ENCODE data around the gene MBTPS2. TPM values are rescaled to one million over a fixed set of nuclear protein-coding genes. Genes with fewer than 3 reads are reported as not detected.

Gene MBTPS2
- 12.8 and 13.1 TPM in 2 replicates for total RNA-seq

DNA sequence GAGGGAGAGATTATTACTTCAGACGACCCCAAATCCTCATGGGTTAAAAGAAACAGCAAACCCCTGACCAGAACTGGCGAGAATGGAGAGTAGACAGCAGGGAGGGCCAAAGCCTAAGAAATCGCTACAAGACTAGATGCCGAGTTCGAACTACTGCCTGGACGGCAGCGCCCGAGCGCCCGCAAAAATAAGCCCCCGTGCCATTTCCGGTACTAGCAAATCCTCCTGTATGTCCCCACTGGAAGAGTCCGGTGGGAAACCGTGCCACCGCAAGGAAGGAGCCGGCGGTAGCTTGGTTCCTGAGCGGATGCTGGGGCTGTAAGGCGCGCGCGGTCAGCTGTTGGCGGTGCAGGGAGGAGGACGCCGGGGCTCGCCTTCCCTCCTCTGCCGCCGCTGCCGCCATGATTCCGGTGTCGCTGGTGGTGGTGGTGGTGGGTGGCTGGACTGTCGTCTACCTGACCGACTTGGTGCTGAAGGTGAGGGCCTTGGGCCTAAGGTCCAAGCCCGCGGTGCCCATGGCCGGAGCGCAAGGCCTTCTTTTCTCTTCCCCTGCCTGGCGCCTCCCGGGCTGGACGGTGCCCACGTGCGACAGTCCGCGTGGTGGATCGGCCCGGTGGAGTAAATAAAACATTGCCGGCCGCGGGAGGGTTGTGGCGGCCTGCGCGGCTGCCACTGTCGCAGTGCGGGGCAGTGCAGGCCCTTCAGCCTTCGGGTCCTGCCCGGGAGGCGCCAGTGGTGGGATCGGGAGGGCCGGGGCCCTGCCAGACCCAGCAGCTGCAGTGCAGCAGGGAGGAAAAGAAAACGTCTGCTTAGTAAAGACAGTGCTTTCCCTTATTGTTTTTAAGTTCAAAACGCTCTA lies at the start of gene MBTPS2:
Gene MBTPS2, plus strand, starts transcription at position 284 of the 859 bp plus-strand sequence. Its CDS starts 118 bp downstream, at position 402.

DNA sequence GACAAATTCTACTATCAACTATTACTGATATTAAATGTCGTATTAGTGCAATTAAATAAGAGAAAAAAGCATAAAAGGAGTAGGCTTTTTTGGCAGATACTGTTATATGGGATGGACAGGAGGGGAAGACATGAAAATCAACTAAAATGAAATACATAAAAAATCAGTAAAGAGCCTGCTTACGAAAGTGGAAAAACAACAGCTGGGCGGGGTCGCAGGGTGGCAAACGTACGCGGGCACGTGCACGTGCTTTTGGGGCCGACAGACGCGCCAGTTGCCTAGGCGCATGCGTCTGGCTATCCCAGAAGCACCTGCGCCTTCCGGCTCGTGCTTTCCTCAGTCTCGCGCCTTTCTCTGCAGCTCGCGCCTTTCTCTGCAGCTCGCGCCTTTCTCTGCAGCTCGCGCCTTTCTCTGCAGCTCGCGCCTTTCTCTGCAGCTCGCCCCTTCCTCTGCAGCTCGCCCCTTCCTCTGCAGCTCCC lies 16.6 kb downstream of the MBTPS2 start, which contains the start of gene YY2:
Gene YY2, plus strand, starts transcription at position 51 of the 479 bp plus-strand sequence. CDS start 498 bp downstream, outside the sequence.

Other genes with a start within 250 kb of the MBTPS2 start
- under 0.01 TPM in 1 of 2 replicates, not detected in the other for gene KLHL34, start 181.3 kb upstream of the MBTPS2 start, total RNA-seq
- gene SMPX, start 81.5 kb upstream of the MBTPS2 start, total RNA-seq, result not detected in 2 replicates
- gene YY2, start 16.4 kb downstream of the MBTPS2 start, total RNA-seq, result 2.6 and 2.7 TPM in 2 replicates
- 277 and 311 TPM in 2 replicates for gene SMS, start 101.1 kb downstream of the MBTPS2 start, total RNA-seq
- gene PHEX, start 192.7 kb downstream of the MBTPS2 start, total RNA-seq, result 0.55 and 1.00 TPM in 2 replicates